OCI-LY3 (cell line): ENCODE data around the gene RABL6.

Source experiments
- CTCF ChIP-seq: fragments of 200-600, 300-600 bp; sonication (generic); IDR thresholded peaks from 2 replicates; pipeline ENCODE4 v1.5.1; 2014; ENCODE audit warnings: antibody characterized with exemption, low read length, low read depth
- EZH2phosphoT487 ChIP-seq: fragments of 200-600 bp; shearing (Covaris generic); IDR thresholded peaks from 2 replicates; pipeline ENCODE4 v1.6.1; 2018; ENCODE audit warnings: antibody characterized with exemption, mixed run types, low read depth

DNA sequence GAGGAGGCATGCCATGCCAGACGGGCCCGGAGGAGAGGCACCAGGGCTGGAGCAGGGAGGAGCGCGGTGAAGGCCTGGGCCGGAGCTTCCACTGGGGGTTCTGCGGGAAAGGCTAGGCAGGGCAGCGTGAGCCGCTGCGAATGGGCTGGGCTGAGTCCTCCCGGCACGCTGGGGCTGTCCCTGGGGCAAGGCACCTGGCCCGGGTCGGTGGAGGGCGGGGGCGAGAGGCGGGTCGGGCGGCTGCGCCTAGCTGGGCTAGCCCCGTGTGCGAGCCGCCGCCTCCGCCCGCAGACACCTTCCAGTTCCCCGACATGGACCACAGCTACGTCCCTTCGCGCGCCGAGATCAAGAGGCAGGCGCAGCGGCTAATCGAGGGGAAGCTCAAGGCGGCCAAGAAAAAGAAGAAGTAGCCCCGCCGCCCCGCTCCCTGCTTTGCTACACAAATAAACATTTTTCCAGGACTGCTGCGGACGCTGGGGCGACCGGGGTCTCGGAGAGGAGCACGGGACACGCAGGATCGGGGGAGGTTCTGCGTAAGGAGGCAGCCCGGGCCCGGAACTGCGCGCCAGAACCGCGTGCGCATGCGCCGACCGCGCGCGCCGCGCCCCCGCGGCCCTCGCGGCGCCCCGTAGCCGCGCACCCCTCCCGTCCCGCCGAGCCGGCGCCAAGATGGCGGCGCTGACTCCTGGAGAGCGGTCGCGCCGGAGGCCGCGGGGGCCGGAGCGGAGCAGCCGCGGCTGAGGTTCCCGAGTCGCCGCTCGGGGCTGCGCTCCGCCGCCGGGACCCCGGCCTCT is at the start of gene RABL6:
- TF ChIP-seq CTCF, result no peak
- TF ChIP-seq EZH2phosphoT487, result no peak
